ENCODE results near the gene MYH7B. TPM values are rescaled to one million over a fixed set of nuclear protein-coding genes. Genes with fewer than 3 reads are reported as not detected.

Gene MYH7B
- total RNA-seq, 1 experiment from 2014 or later: 0.22 TPM

GRCh38 chr20:34964486-34964885, 8.8 kb downstream of the MYH7B start:
- H3K27ac ChIP-seq (ENCODE audit: insufficient read length, low read depth, low read length): no peak overlapping the region
- H2BK5ac ChIP-seq (ENCODE audit: insufficient read length, low read length): no peak overlapping the region
- H3K79me2 ChIP-seq (ENCODE audit: insufficient read depth, low read length): no peaks in the 10 kb centered on the region
- no peak overlapping the region for H2BK15ac ChIP-seq (ENCODE audit: low read depth, low read length)
- no peaks in the 10 kb centered on the region for H3K23me2 ChIP-seq (ENCODE audit: insufficient read length, low read depth, low read length, poor library complexity, severe bottlenecking)
- WGBS (ENCODE audit: extremely low coverage, insufficient read length, low lambda C conversion rate): no CpG with 5 or more reads among the region's 5 CpGs
- H3K4me1 ChIP-seq (ENCODE audit: insufficient read depth, low read length): no peaks in the 10 kb centered on the region
- H3K27me3 ChIP-seq (ENCODE audit: insufficient read depth, low read length): no peaks in the 10 kb centered on the region
- no peak overlapping the region for H2BK20ac ChIP-seq (ENCODE audit: low read depth, low read length, poor library complexity, severe bottlenecking)
- H4K20me1 ChIP-seq (ENCODE audit: control insufficient read depth, insufficient read depth, insufficient read length): no peaks in the 10 kb centered on the region
- no peaks in the 10 kb centered on the region for H3K79me1 ChIP-seq (ENCODE audit: insufficient read depth, low read depth, low read length, poor library complexity, severe bottlenecking)
- H4K8ac ChIP-seq (replicated peaks; ENCODE audit: insufficient read length, low read depth, low read length): no peak overlapping the region
- H3K9me3 ChIP-seq (ENCODE audit: control insufficient read depth, low read depth, low read length): no peaks in the 10 kb centered on the region
- H3K56ac ChIP-seq (ENCODE audit: insufficient read length, low read depth, low read length): no peak overlapping the region
- Mint-ChIP-seq H3K36me3 (ENCODE audit: insufficient read depth in 1 of 3, low read depth in 3 of 3) (no peaks in the 10 kb centered on the region), H3K27me3 (ENCODE audit: low read depth) (no peaks in the 10 kb centered on the region; the same call in 1 of the 2 replicates), H3K9me3 (no peaks in the 10 kb centered on the region), H3K27ac (0 out of 7 replicates have a peak overlapping the region, but pooled peaks of 1 of the 3 experiments have one; percentile 11), H3K4me3 (no peak overlapping the region), H3K4me1 (peaks cover 22% of the 10 kb centered on the region in 2 experiments)
- no peak overlapping the region for H2AFZ ChIP-seq (ENCODE audit: low read length)
- no peak overlapping the region for H4K5ac ChIP-seq (ENCODE audit: insufficient read length, low read depth, low read length)
- H3K9ac ChIP-seq (ENCODE audit: extremely low read depth, insufficient read length, low read length): no peak overlapping the region
- no peak overlapping the region for H4K91ac ChIP-seq (ENCODE audit: insufficient read length, low read depth, low read length)
- no peak overlapping the region for H2BK120ac ChIP-seq (ENCODE audit: low read depth, low read length, poor library complexity, severe bottlenecking)
- no peak overlapping the region for H3T11ph ChIP-seq (ENCODE audit: low read length)
- no peak overlapping the region for H2AK5ac ChIP-seq (ENCODE audit: insufficient read length, low read length)
- H2BK12ac ChIP-seq (ENCODE audit: insufficient read length, low read depth, low read length): no peak overlapping the region
- H3K14ac ChIP-seq (ENCODE audit: insufficient read depth, low read length): no peak overlapping the region
- TF ChIP-seq CTCF (conservative IDR thresholded peaks at IDR 0.05): no peak
- no peak for DNase-seq
- no peak overlapping the region for H3K4me2 ChIP-seq (ENCODE audit: insufficient read depth, insufficient read length, low read length)
- H3K23ac ChIP-seq (ENCODE audit: insufficient read length, low read depth, low read length): no peak overlapping the region
- no peak overlapping the region for H3K18ac ChIP-seq (ENCODE audit: insufficient read length, low read depth, low read length)
- no peak overlapping the region for H3K4ac ChIP-seq (ENCODE audit: low read depth, low read length)
